OCI-LY3 (cell line): Measurements from ENCODE around the gene HDGFL2.

Experiments used
- H2AFZ ChIP-seq: fragments of 200-600, 300-600 bp; shearing (Covaris generic); 2 replicates; pipeline ENCODE4 v1.6.0; 2014; ENCODE audit warnings: antibody characterized with exemption, low read depth, low read length
- H3K27ac ChIP-seq: fragments of 200-600, 300-600 bp; sonication (generic); 2 replicates; pipeline ENCODE4 v1.5.1; 2014; ENCODE audit warnings: mild to moderate bottlenecking, low read length, moderate library complexity, mixed read lengths
- H3K27me3 ChIP-seq: fragments of 200-600, 300-600 bp; sonication (generic); 2 replicates; pipeline ENCODE4 v1.6.1; 2014; ENCODE audit warnings: low read depth, low read length, mixed read lengths
- H3K36me3 ChIP-seq: fragments of 200-600, 300-600 bp; sonication (generic); replicated peaks from 2 replicates; pipeline ENCODE3; 2014; ENCODE audit warnings: low read depth, low read length, mixed read lengths
- H3K4me1 ChIP-seq: fragments of 300-600, 200-600 bp; sonication (generic); 2 replicates; pipeline ENCODE4 v1.6.1; 2014; ENCODE audit warnings: low read length, mixed read lengths
- H3K4me2 ChIP-seq: fragments of 200-600, 300-600 bp; sonication (generic); 2 replicates; pipeline ENCODE4 v1.6.1; 2014; ENCODE audit warnings: low read length, mixed read lengths
- H3K4me3 ChIP-seq: fragments of 300-600, 200-600 bp; sonication (generic); 2 replicates; pipeline ENCODE4 v1.5.1; 2014; ENCODE audit warnings: antibody characterized with exemption, mild to moderate bottlenecking, low read length, moderate library complexity
- H3K79me2 ChIP-seq: fragments of 300-600, 200-600 bp; shearing (Covaris generic); 2 replicates; pipeline ENCODE4 v1.6.1; 2014; ENCODE audit warnings: mild to moderate bottlenecking, low read length, mixed read lengths
- H3K9ac ChIP-seq: fragments of 300-600, 200-600 bp; shearing (Covaris generic); 2 replicates; pipeline ENCODE4 v1.6.0; 2014; ENCODE audit warnings: mild to moderate bottlenecking, low read length, moderate library complexity
- H3K9me3 ChIP-seq: fragments of 200-600, 300-600 bp; shearing (Covaris generic); 2 replicates; pipeline ENCODE4 v1.6.1; 2014; ENCODE audit warnings: low read length, mixed read lengths; ENCODE audit not compliant: insufficient read depth
- H4K20me1 ChIP-seq: fragments of 200-600, 300-600 bp; sonication (generic); 2 replicates; pipeline ENCODE4 v1.6.1; 2016; ENCODE audit warnings: low read length, mixed read lengths; ENCODE audit not compliant: insufficient read depth
- CTCF ChIP-seq: fragments of 200-600, 300-600 bp; sonication (generic); IDR thresholded peaks from 2 replicates; pipeline ENCODE4 v1.5.1; 2014; ENCODE audit warnings: antibody characterized with exemption, low read length, low read depth
- EZH2phosphoT487 ChIP-seq: fragments of 200-600 bp; shearing (Covaris generic); IDR thresholded peaks from 2 replicates; pipeline ENCODE4 v1.6.1; 2018; ENCODE audit warnings: antibody characterized with exemption, mixed run types, low read depth

The HDGFL2 gene

GRCh38 chr19:4448147-4448985 is 23.7 kb upstream of the HDGFL2 start:
- Histone ChIP-seq H3K4me1 (no peaks in the 10 kb centered on the region), H4K20me1 (no peaks in the 10 kb centered on the region; the same call in 1 of the 2 replicates), H3K4me2 (no peak overlapping the region), H3K27me3 (no peaks in the 10 kb centered on the region), H3K9ac (no peak overlapping the region), H3K79me2 (no peaks in the 10 kb centered on the region), H3K36me3 (peaks cover 60% of the 10 kb centered on the region), H3K4me3 (no peak overlapping the region), H2AFZ (no peak overlapping the region), H3K27ac (no peak overlapping the region), H3K9me3 (no peaks in the 10 kb centered on the region)
- TF ChIP-seq CTCF: no peak
- no peak for TF ChIP-seq EZH2phosphoT487

- Histone ChIP-seq H3K4me1 (no peaks in the 10 kb centered on the region), H3K4me2 (no peak overlapping the region), H2AFZ (no peak overlapping the region), H3K9me3 (no peaks in the 10 kb centered on the region), H3K79me2 (no peaks in the 10 kb centered on the region), H3K9ac (no peak overlapping the region), H4K20me1 (no peaks in the 10 kb centered on the region), H3K36me3 (peaks cover 60% of the 10 kb centered on the region), H3K27me3 (no peaks in the 10 kb centered on the region), H3K27ac (no peak overlapping the region), H3K4me3 (no peak overlapping the region)
- TF ChIP-seq CTCF (no peak), EZH2phosphoT487 (no peak)
These were observed 23.0 kb upstream of the HDGFL2 start for GRCh38 chr19:4449022-4449638.

- H3K27me3 ChIP-seq: no peaks in the 10 kb centered on the region
- peaks cover 56% of the 10 kb centered on the region for H3K36me3 ChIP-seq
- no peaks in the 10 kb centered on the region for H4K20me1 ChIP-seq
- TF ChIP-seq CTCF (no peak), EZH2phosphoT487 (no peak)
- no peak overlapping the region for H3K4me3 ChIP-seq
- H3K9ac ChIP-seq: no peak overlapping the region
- H3K79me2 ChIP-seq: no peaks in the 10 kb centered on the region
- H3K4me1 ChIP-seq: no peaks in the 10 kb centered on the region
- H3K4me2 ChIP-seq: no peak overlapping the region
- H3K9me3 ChIP-seq: no peaks in the 10 kb centered on the region
- H3K27ac ChIP-seq: no peak overlapping the region
- H2AFZ ChIP-seq: no peak overlapping the region
These were observed 22.5 kb upstream of the HDGFL2 start for GRCh38 chr19:4449639-4450028.

- Histone ChIP-seq H3K27ac (no peak overlapping the region), H3K27me3 (no peaks in the 10 kb centered on the region), H4K20me1 (peaks cover 15% of the 10 kb centered on the region; the same call in 1 of the 2 replicates), H3K9me3 (no peaks in the 10 kb centered on the region), H3K4me3 (no peak overlapping the region), H3K4me1 (peaks cover 8% of the 10 kb centered on the region), H3K79me2 (peaks cover 9% of the 10 kb centered on the region), H2AFZ (no peak overlapping the region), H3K4me2 (no peak overlapping the region), H3K9ac (no peak overlapping the region), H3K36me3 (peaks cover 32% of the 10 kb centered on the region)
- TF ChIP-seq CTCF: no peak
- TF ChIP-seq EZH2phosphoT487: no peak
These were observed 19.7 kb upstream of the HDGFL2 start for GRCh38 chr19:4452230-4452990.
